HepG2 (cell line): Measurements from ENCODE around the gene C20orf96. TPM values are rescaled to one million over a fixed set of nuclear protein-coding genes. Genes with fewer than 3 reads are reported as not detected.
A peak's percentile ranks its signal among the peaks of the same experiment; 100 is the strongest.

Source experiments
- BCL6 ChIP-seq: IDR thresholded peaks from 2 replicates; pipeline ENCODE4 v1.6.1; 2016; ENCODE audit warnings: missing genetic modification reagents, missing compliant biosample characterization
- FOXM1 ChIP-seq: sonication (generic); formaldehyde crosslinking; IDR thresholded peaks from 2 replicates; pipeline ENCODE4 v1.5.0; 2020; ENCODE audit warnings: missing genetic modification reagents
- HES4 ChIP-seq: sonication (generic); formaldehyde crosslinking; IDR thresholded peaks from 2 replicates; pipeline ENCODE4 v1.9.0; 2021; ENCODE audit warnings: mild to moderate bottlenecking, missing genetic modification reagents, borderline replicate concordance
- IRX3 ChIP-seq: sonication (generic); formaldehyde crosslinking; IDR thresholded peaks from 2 replicates; pipeline ENCODE4 v1.8.1; 2023; ENCODE audit warnings: mild to moderate bottlenecking, low read depth, missing genetic modification reagents, borderline replicate concordance
- KAT8 ChIP-seq: IDR thresholded peaks from 2 replicates; pipeline ENCODE4 v1.6.1; 2016; ENCODE audit warnings: missing genetic modification reagents, missing compliant biosample characterization
- MEIS1 ChIP-seq: sonication (generic); formaldehyde crosslinking; IDR thresholded peaks from 2 replicates; pipeline ENCODE4 v1.9.0; 2021; ENCODE audit warnings: mild to moderate bottlenecking, missing genetic modification reagents, moderate library complexity, borderline replicate concordance
- NFAT5 ChIP-seq: sonication (generic); formaldehyde crosslinking; IDR thresholded peaks from 2 replicates; pipeline ENCODE4 v1.4.0; 2020; ENCODE audit warnings: missing genetic modification reagents
- PCBP2 ChIP-seq: fragments of 200-400 bp; formaldehyde crosslinking; optimal IDR thresholded peaks from 2 replicates; pipeline ENCODE3; 2018; ENCODE audit warnings: low read length, low read depth; ENCODE audit not compliant: poor library complexity, severe bottlenecking
- PHF8 ChIP-seq: sonication (generic); formaldehyde crosslinking; IDR thresholded peaks from 2 replicates; pipeline ENCODE4 v1.5.0; 2020; ENCODE audit warnings: missing genetic modification reagents
- RBAK ChIP-seq: sonication (generic); formaldehyde crosslinking; IDR thresholded peaks from 2 replicates; pipeline ENCODE4 v1.5.1; 2020; ENCODE audit warnings: mild to moderate bottlenecking, missing genetic modification reagents
- SMAD1 ChIP-seq: sonication (generic); formaldehyde crosslinking; IDR thresholded peaks from 2 replicates; pipeline ENCODE4 v1.4.0; 2020; ENCODE audit warnings: missing genetic modification reagents, low read depth, mild to moderate bottlenecking, borderline replicate concordance
- ZBTB4 ChIP-seq: sonication (generic); formaldehyde crosslinking; IDR thresholded peaks from 2 replicates; pipeline ENCODE4 v1.4.0; 2020; ENCODE audit warnings: missing genetic modification reagents, mild to moderate bottlenecking, borderline replicate concordance
- ZNF101 ChIP-seq: sonication (generic); formaldehyde crosslinking; IDR thresholded peaks from 2 replicates; pipeline ENCODE4 v1.4.0; 2020; ENCODE audit warnings: mild to moderate bottlenecking, low read depth, missing genetic modification reagents, borderline replicate concordance
- ZNF331 ChIP-seq: sonication (generic); formaldehyde crosslinking; IDR thresholded peaks from 2 replicates; pipeline ENCODE4 v1.4.0; 2020; ENCODE audit warnings: missing genetic modification reagents
- polyA plus RNA-seq, 8 experiments: library from polyadenylated mRNA; depleted of rRNA in 3 of 8; stranded (reverse) in 7 of 8; unstranded in 1 of 8; fragments of >200 nt; fragmentation: Illumina TruSeq in 4 of 8; extraction: Trizol in 4 of 8; gene quantifications; 2 replicates each; pipeline versions ENCODE4 v1.2.1 to v1.2.3, GENCODE V29; 2011 to 2016; ENCODE audit warnings: low read depth in 4 of 8, missing spikeins in 1 of 8, mixed read lengths in 1 of 8; ENCODE audit not compliant: insufficient read depth in 1 of 8
- total RNA-seq, 5 experiments: library from RNA; depleted of rRNA; stranded (reverse); fragments of >200 nt; fragmentation: Illumina TruSeq; extraction: Trizol; gene quantifications; 2 replicates each; pipeline ENCODE4 v1.2.3, GENCODE V29; 2016; ENCODE audit warnings: low read depth in 1 of 5
- TF ChIP-seq, protein P1 (sequence below): sonication (generic); formaldehyde crosslinking; IDR thresholded peaks from 2 replicates; pipeline ENCODE4 v1.5.0; 2020; ENCODE audit warnings: mild to moderate bottlenecking, missing genetic modification reagents, borderline replicate concordance
- TF ChIP-seq, protein P2 (sequence below): sonication (generic); formaldehyde crosslinking; IDR thresholded peaks from 2 replicates; pipeline ENCODE4 v1.4.0; 2020; ENCODE audit warnings: missing genetic modification reagents, borderline replicate concordance

Gene C20orf96
- total and polyA plus RNA-seq, 2 of the 13 experiments (the other 11 are each of a cell fraction or from before 2014, with no cell fraction given) = 3.8 to 20.6 TPM

DNA sequence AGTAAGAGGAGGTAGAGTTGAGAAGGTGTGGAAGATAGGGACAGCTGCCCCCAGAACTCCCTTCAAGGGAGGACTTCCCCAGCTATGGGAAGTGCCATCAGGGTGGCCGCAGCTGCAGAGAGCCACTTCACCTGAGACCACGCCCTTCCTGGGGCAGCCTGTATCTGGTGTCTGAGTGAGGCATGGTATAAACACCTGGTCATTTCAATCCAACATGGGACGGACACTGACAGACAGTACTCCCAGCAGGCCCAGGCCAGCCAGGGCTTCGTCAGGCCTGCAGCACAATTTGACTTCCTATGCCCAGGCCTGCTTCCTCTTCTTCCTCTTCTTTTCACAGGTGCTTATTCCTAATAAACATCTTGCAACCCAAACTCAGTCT is 39.3 kb upstream of the C20orf96 start (continued):
- no peak for TF ChIP-seq KAT8 (CRISPR knock-in tag)
- TF ChIP-seq MEIS1 (CRISPR knock-in tag) = no peak
- TF ChIP-seq, protein P1, sequence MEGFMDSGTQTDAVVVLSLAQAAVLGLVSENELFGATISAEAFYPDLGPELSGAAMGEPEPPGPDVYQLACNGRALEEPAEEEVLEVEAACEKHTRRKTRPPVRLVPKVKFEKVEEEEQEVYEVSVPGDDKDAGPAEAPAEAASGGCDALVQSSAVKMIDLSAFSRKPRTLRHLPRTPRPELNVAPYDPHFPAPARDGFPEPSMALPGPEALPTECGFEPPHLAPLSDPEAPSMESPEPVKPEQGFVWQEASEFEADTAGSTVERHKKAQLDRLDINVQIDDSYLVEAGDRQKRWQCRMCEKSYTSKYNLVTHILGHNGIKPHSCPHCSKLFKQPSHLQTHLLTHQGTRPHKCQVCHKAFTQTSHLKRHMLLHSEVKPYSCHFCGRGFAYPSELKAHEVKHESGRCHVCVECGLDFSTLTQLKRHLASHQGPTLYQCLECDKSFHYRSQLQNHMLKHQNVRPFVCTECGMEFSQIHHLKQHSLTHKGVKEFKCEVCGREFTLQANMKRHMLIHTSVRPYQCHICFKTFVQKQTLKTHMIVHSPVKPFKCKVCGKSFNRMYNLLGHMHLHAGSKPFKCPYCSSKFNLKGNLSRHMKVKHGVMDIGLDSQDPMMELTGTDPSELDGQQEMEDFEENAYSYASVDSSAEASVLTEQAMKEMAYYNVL (CRISPR knock-in tag) = 0 out of 2 replicates have a peak, but pooled peaks have one; percentile 18
- no peak for TF ChIP-seq PHF8 (CRISPR knock-in tag)
- no peak for TF ChIP-seq ZNF101 (CRISPR knock-in tag)
- no peak for TF ChIP-seq RBAK (CRISPR knock-in tag)
- TF ChIP-seq HES4 (CRISPR knock-in tag) = no peak
- TF ChIP-seq BCL6 (CRISPR knock-in tag) = no peak
- TF ChIP-seq NFAT5 (CRISPR knock-in tag) = peak; percentile 69; the same call in 1 of the 2 replicates
- TF ChIP-seq PCBP2 = no peak
- 0 out of 2 replicates have a peak, but pooled peaks have one; percentile 24 for TF ChIP-seq FOXM1
- TF ChIP-seq ZNF331 (CRISPR knock-in tag) = no peak
- no peak for TF ChIP-seq SMAD1 (CRISPR knock-in tag)
- TF ChIP-seq IRX3 (CRISPR knock-in tag) = no peak
- TF ChIP-seq, protein P2, sequence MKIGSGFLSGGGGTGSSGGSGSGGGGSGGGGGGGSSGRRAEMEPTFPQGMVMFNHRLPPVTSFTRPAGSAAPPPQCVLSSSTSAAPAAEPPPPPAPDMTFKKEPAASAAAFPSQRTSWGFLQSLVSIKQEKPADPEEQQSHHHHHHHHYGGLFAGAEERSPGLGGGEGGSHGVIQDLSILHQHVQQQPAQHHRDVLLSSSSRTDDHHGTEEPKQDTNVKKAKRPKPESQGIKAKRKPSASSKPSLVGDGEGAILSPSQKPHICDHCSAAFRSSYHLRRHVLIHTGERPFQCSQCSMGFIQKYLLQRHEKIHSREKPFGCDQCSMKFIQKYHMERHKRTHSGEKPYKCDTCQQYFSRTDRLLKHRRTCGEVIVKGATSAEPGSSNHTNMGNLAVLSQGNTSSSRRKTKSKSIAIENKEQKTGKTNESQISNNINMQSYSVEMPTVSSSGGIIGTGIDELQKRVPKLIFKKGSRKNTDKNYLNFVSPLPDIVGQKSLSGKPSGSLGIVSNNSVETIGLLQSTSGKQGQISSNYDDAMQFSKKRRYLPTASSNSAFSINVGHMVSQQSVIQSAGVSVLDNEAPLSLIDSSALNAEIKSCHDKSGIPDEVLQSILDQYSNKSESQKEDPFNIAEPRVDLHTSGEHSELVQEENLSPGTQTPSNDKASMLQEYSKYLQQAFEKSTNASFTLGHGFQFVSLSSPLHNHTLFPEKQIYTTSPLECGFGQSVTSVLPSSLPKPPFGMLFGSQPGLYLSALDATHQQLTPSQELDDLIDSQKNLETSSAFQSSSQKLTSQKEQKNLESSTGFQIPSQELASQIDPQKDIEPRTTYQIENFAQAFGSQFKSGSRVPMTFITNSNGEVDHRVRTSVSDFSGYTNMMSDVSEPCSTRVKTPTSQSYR (CRISPR knock-in tag) = no peak
- TF ChIP-seq ZBTB4 = 0 out of 2 replicates have a peak, but pooled peaks have one; percentile 4
